ENCODE data around the gene MAGEB4.
"Not testable (repeated sequence)": the region's sequence is repeated elsewhere in the genome, so short reads cannot be mapped to it uniquely, and the experiment has no call there.

The MAGEB4 gene

GRCh38 chrX:30241724-30242415 is at the start of gene MAGEB4:
TSS of gene MAGEB4 (plus strand) at chrX:30242000. CDS start at chrX:30242136, 136 bp downstream.
- DNase-seq (ENCODE audit: low read depth): no peak
- no peak for TF ChIP-seq CTCF (conservative IDR thresholded peaks at IDR 0.05; ENCODE audit: control insufficient read depth, insufficient read depth, low read depth, low read length)
- H3K4me3 ChIP-seq (ENCODE audit: control insufficient read depth, low read depth, low read length): no peak within 1 kb of the TSS

- DNase-seq (ENCODE audit: low read depth): not testable (repeated sequence)
These were observed 47.9 kb upstream of the MAGEB4 start for GRCh38 chrX:30193910-30194309.

GRCh38 chrX:30196322-30196721 is 45.5 kb upstream of the MAGEB4 start:
- TF ChIP-seq CTCF (conservative IDR thresholded peaks at IDR 0.05; ENCODE audit: control insufficient read depth, insufficient read depth, low read depth, low read length): no peak

More at GRCh38 chrX:30193910-30194309, 47.9 kb upstream of the MAGEB4 start:
- H3K4me3 ChIP-seq (ENCODE audit: control insufficient read depth, low read depth, low read length): not testable (repeated sequence)

GRCh38 chrX:30212172-30212571 is 29.6 kb upstream of the MAGEB4 start:
- DNase-seq (ENCODE audit: low read depth): no peak
- H3K4me3 ChIP-seq (ENCODE audit: control insufficient read depth, low read depth, low read length): no peak overlapping the region
- no peak for TF ChIP-seq CTCF (conservative IDR thresholded peaks at IDR 0.05; ENCODE audit: control insufficient read depth, insufficient read depth, low read depth, low read length)

More at GRCh38 chrX:30196322-30196721, 45.5 kb upstream of the MAGEB4 start:
- no peak for DNase-seq (ENCODE audit: low read depth)
- H3K4me3 ChIP-seq (ENCODE audit: control insufficient read depth, low read depth, low read length): no peak overlapping the region

- TF ChIP-seq CTCF (conservative IDR thresholded peaks at IDR 0.05; ENCODE audit: control insufficient read depth, insufficient read depth, low read depth, low read length): no peak
- no peak for DNase-seq (ENCODE audit: low read depth)
- no peak within 1 kb of the TSS for H3K4me3 ChIP-seq (ENCODE audit: control insufficient read depth, low read depth, low read length)
These were observed 26.4 kb upstream of the MAGEB4 start, which contains the start of gene MAGEB2 for GRCh38 chrX:30215357-30215843. TSS of gene MAGEB2 (plus strand) at chrX:30215563. CDS start at chrX:30218581, 3,018 bp downstream.

- no peak for DNase-seq (ENCODE audit: low read depth)
- no peak overlapping the region for H3K4me3 ChIP-seq (ENCODE audit: control insufficient read depth, low read depth, low read length)
- TF ChIP-seq CTCF (conservative IDR thresholded peaks at IDR 0.05; ENCODE audit: control insufficient read depth, insufficient read depth, low read depth, low read length): no peak
These were observed 24.3 kb upstream of the MAGEB4 start for GRCh38 chrX:30217465-30217864.

GRCh38 chrX:30219372-30219771 is 22.4 kb upstream of the MAGEB4 start:
- DNase-seq (ENCODE audit: low read depth): no peak
- no peak for TF ChIP-seq CTCF (conservative IDR thresholded peaks at IDR 0.05; ENCODE audit: control insufficient read depth, insufficient read depth, low read depth, low read length)
- H3K4me3 ChIP-seq (ENCODE audit: control insufficient read depth, low read depth, low read length): no peak overlapping the region
